DOHH2 (cell line): ENCODE results near the gene MPHOSPH9.

ENCODE experiments used
- H3F3A ChIP-seq: fragments of 200-600 bp; sonication (generic), shearing (Covaris generic); 2 replicates; pipeline ENCODE4 v1.6.0; 2016; ENCODE audit warnings: antibody characterized with exemption, mild to moderate bottlenecking; ENCODE audit not compliant: control insufficient read depth, insufficient read depth
- H3K27ac ChIP-seq: fragments of 200-600 bp; sonication (generic); 2 replicates; pipeline ENCODE4 v1.5.1; 2014; ENCODE audit warnings: low read depth, mild to moderate bottlenecking, low read length, moderate library complexity
- H3K27me3 ChIP-seq: fragments of 200-600 bp; sonication (generic); 2 replicates; pipeline ENCODE4 v1.6.1; 2014; ENCODE audit warnings: mild to moderate bottlenecking, low read length, mixed read lengths; ENCODE audit not compliant: control insufficient read depth
- H3K36me3 ChIP-seq: fragments of 200-600 bp; sonication (generic); 2 replicates; pipeline ENCODE4 v1.6.1; 2014; ENCODE audit warnings: mild to moderate bottlenecking, low read length, moderate library complexity, mixed read lengths; ENCODE audit not compliant: control insufficient read depth
- H3K4me1 ChIP-seq: fragments of 200-600 bp; sonication (generic); 2 replicates; pipeline ENCODE4 v1.6.1; 2014; ENCODE audit warnings: mild to moderate bottlenecking, low read length, mixed read lengths; ENCODE audit not compliant: control insufficient read depth
- H3K4me2 ChIP-seq: fragments of 200-600 bp; sonication (generic); 2 replicates; pipeline ENCODE4 v1.6.0; 2014; ENCODE audit warnings: mild to moderate bottlenecking, low read length, moderate library complexity
- H3K4me3 ChIP-seq: fragments of 200-600 bp; sonication (generic); 2 replicates; pipeline ENCODE4 v1.5.1; 2014; ENCODE audit warnings: mild to moderate bottlenecking, low read length, mixed read lengths
- H3K79me2 ChIP-seq: fragments of 200-600 bp; sonication (generic); 2 replicates; pipeline ENCODE4 v1.6.1; 2014; ENCODE audit warnings: mild to moderate bottlenecking, low read length, mixed read lengths; ENCODE audit not compliant: control insufficient read depth
- H3K9me2 ChIP-seq: fragments of 200-600 bp; sonication (generic); replicated peaks from 2 replicates; pipeline ENCODE4 v1.6.1; 2014; ENCODE audit warnings: mild to moderate bottlenecking, low read length, mixed read lengths; ENCODE audit not compliant: control insufficient read depth
- H3K9me3 ChIP-seq: fragments of 200-600 bp; sonication (generic); 2 replicates; pipeline ENCODE4 v1.6.1; 2014; ENCODE audit warnings: antibody characterized with exemption, low read length, mixed read lengths; ENCODE audit not compliant: control insufficient read depth, insufficient read depth
- H4K20me1 ChIP-seq: fragments of 200-600 bp; sonication (generic); 2 replicates; pipeline ENCODE4 v1.6.0; 2014; ENCODE audit warnings: low read depth, mild to moderate bottlenecking, antibody characterized with exemption, low read length, moderate library complexity; ENCODE audit not compliant: control insufficient read depth, insufficient read depth
- CTCF ChIP-seq: fragments of 200-600 bp; sonication (generic); IDR thresholded peaks from one replicate; pipeline ENCODE4 v1.5.1; 2014; ENCODE audit warnings: antibody characterized with exemption, mild to moderate bottlenecking, low read depth, low read length; ENCODE audit not compliant: poor library complexity, severe bottlenecking
- EZH2phosphoT487 ChIP-seq: fragments of 200-600 bp; sonication (generic); IDR thresholded peaks from 2 replicates; pipeline ENCODE4 v1.6.1; 2017; ENCODE audit warnings: borderline replicate concordance, mild to moderate bottlenecking, antibody characterized with exemption, low read length, moderate library complexity, mixed read lengths

Gene MPHOSPH9

GRCh38 chr12:123106640-123107359 is 126.1 kb downstream of the MPHOSPH9 start:
- no peak for TF ChIP-seq CTCF
- TF ChIP-seq EZH2phosphoT487: no peak
- H3K9me3 ChIP-seq: no peaks in the 10 kb centered on the region
- peak overlapping the region; percentile 24; the same call in 1 of the 2 replicates for H3K4me2 ChIP-seq
- H3K9me2 ChIP-seq: no peaks in the 10 kb centered on the region
- peaks cover 10% of the 10 kb centered on the region for H3K4me1 ChIP-seq
- H3K27me3 ChIP-seq: no peaks in the 10 kb centered on the region
- H3K27ac ChIP-seq: no peak overlapping the region
- H3F3A ChIP-seq: no peaks in the 10 kb centered on the region
- H4K20me1 ChIP-seq: no peaks in the 10 kb centered on the region
- H3K36me3 ChIP-seq: no peaks in the 10 kb centered on the region
- H3K4me3 ChIP-seq: no peak overlapping the region
- no peaks in the 10 kb centered on the region for H3K79me2 ChIP-seq

GRCh38 chr12:123105211-123105826 is 127.6 kb downstream of the MPHOSPH9 start:
- no peaks in the 10 kb centered on the region for H4K20me1 ChIP-seq
- no peaks in the 10 kb centered on the region for H3K27me3 ChIP-seq
- H3K79me2 ChIP-seq: no peaks in the 10 kb centered on the region
- H3K36me3 ChIP-seq: no peaks in the 10 kb centered on the region
- H3K9me3 ChIP-seq: no peaks in the 10 kb centered on the region
- TF ChIP-seq CTCF (no peak), EZH2phosphoT487 (no peak)
- H3F3A ChIP-seq: no peaks in the 10 kb centered on the region
- no peak overlapping the region for H3K4me2 ChIP-seq
- H3K27ac ChIP-seq: no peak overlapping the region
- no peak overlapping the region for H3K4me3 ChIP-seq
- no peaks in the 10 kb centered on the region for H3K9me2 ChIP-seq
- peaks cover 10% of the 10 kb centered on the region for H3K4me1 ChIP-seq

- H3K27ac ChIP-seq: no peak overlapping the region
- no peaks in the 10 kb centered on the region for H3K27me3 ChIP-seq
- no peaks in the 10 kb centered on the region for H4K20me1 ChIP-seq
- no peak overlapping the region for H3K4me2 ChIP-seq
- H3K4me3 ChIP-seq: no peak overlapping the region
- no peaks in the 10 kb centered on the region for H3K9me3 ChIP-seq
- no peaks in the 10 kb centered on the region for H3K9me2 ChIP-seq
- no peaks in the 10 kb centered on the region for H3K36me3 ChIP-seq
- no peaks in the 10 kb centered on the region for H3F3A ChIP-seq
- no peaks in the 10 kb centered on the region for H3K79me2 ChIP-seq
- H3K4me1 ChIP-seq: peaks cover 10% of the 10 kb centered on the region
- TF ChIP-seq EZH2phosphoT487: no peak
- no peak for TF ChIP-seq CTCF
Measured at GRCh38 chr12:123104809-123105208, 128.1 kb downstream of the MPHOSPH9 start.
